DMS114 treated with DMSO at 0.1 percent for 48 hours (cell line): ENCODE data around the gene MAGEB17.
"Not testable (repeated sequence)": the region's sequence is repeated elsewhere in the genome, so short reads cannot be mapped to it uniquely, and the experiment has no call there.

Source experiments
- DNase-seq: peaks from one replicate; lab custom pipeline; 2025; ENCODE audit not compliant: unreplicated experiment; lab: John Stamatoyannopoulos, UW

The MAGEB17 gene

DNA sequence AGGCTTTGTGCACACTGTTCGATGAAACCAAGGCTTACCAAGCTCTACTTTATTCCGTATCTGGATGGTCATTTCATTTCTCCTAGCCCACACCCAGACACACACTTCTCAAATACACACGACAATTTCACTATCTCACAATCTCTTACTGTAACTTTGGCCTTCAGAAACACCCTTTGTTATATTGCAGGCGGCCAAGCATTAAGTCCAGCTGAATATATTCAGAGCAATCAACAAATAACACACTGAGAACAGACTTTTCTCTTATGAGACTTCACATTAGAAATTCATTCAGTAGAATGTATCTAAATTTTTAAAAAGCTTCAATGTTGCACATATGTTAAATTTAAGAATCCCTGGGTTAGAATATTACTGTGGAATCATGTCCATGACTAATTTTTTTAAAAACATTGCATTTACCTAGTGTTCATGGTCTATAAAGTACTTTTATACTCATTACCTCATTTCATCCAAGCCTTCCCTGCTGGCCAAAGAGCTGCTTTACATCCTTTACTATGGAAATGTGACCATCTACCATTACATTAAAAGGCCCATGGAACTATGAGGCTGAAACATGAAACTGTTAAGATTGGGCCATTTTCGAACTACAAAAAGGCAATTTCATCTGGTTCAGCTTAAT lies 10.5 kb upstream of the MAGEB17 start:
- DNase-seq: no peak

- DNase-seq: no peak
Observed at GRCh38 chrX:16160729-16161128, 6.6 kb upstream of the MAGEB17 start.

DNA sequence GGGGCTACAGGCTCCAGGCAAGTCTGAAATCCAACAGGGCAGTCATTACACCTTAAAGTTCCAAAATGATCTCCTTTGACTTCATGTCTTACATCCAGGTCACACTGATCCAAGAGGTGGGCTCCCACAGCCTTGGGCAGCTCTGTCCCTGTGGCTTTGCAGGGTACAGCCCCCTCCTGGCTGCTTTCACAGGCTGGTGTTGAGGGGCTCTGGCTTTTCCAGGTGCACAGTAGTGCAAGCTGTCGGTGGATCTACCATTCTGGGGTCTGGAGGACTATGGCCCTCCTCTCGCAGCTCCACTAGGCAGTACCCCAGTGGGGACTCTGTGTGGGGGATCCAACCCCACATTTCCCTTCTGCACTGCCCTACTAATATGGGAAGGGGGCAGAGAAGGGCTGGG lies 6.1 kb upstream of the MAGEB17 start:
- DNase-seq: not testable (repeated sequence)

DNA sequence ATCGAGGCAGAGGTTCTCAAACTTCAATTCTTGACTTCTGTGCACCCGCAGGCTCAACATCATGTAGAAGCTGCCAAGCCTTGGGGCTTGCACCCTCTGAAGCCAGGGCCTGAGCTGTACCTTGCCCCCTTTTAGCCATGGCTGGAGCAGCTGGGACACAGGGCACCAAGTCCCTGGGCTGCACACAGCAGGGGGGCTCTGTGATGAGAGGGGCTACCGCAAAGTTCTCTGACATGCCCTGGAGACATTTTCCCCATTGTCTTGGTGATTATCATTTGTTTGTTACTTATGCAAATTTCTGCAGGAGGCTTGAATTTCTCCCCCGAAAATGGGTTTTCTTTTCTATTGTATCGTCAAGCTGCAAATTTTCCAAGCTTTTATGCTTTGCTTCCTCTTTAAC lies 4.9 kb upstream of the MAGEB17 start:
- no peak for DNase-seq

DNA sequence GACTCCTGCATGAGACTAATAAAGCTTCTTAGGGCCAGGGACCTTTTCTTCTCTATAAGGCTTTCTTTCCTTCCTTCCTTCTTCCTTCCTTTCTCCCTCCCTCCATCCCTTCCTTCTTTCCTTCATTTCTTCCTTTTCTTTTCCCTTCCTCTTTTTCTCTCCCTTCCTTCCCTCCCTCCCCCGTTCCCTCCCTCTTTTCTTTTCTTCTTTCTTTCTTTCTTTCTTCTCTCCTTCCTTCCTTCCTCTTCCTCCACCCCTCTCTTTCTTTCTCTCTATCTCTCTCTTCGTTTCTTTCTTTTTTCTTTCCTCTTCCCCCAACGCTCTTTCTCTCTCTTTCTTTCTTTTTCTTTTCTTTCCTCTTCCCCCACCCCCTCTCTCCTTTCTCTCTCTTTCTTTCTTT lies 2.5 kb upstream of the MAGEB17 start:
- no peak for DNase-seq

- no peak for DNase-seq
Observed at GRCh38 chrX:16171039-16171438, 3.8 kb downstream of the MAGEB17 start.

GRCh38 chrX:16171944-16172343 lies 4.7 kb downstream of the MAGEB17 start:
- no peak for DNase-seq

DNA sequence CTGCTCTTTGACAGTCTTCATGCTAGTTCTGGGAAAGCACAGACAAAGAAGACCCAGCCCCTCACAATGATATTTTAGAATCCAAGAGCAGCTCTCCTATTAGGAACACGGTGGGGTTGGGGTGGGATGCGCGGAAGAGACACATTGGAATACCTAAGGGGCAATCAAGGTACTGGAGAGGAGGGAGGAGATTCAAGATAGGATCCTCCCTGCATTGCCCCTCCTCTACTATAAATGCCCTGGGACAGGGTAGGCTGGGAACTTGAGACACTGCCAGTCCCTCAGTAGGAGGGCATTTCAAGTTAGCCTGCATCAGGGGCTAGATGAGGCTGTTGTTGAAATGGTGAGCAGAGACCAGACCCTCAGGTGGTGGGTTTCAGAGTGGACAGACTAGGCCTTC lies 5.1 kb downstream of the MAGEB17 start:
- no peak for DNase-seq

- DNase-seq: no peak
Observed at GRCh38 chrX:16175329-16176061, 8.2 kb downstream of the MAGEB17 start.

GRCh38 chrX:16177260-16177659 lies 10.0 kb downstream of the MAGEB17 start:
- no peak for DNase-seq

- not testable (repeated sequence) for DNase-seq
Observed at GRCh38 chrX:16183843-16184242, 16.6 kb downstream of the MAGEB17 start.

DNA sequence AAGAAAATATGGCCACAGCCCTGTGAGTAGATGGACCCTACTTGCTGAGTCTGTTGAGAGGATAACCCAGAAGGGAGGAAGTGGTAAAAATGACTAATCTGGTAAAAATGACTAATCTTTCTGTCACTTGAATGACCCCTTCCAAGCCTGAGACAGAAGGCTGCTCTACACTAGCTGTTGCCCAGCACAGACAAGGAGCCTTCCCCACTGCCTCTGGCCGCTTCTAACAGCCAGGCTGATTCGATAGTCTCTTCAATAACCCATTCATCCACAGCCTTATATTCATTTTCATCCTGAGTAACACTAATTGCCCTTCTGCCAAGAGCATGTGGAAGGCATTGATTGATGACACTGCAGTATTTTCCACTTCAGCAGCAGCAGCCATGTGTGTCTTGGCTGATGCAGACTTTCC lies 18.4 kb downstream of the MAGEB17 start:
- no peak for DNase-seq

DNA sequence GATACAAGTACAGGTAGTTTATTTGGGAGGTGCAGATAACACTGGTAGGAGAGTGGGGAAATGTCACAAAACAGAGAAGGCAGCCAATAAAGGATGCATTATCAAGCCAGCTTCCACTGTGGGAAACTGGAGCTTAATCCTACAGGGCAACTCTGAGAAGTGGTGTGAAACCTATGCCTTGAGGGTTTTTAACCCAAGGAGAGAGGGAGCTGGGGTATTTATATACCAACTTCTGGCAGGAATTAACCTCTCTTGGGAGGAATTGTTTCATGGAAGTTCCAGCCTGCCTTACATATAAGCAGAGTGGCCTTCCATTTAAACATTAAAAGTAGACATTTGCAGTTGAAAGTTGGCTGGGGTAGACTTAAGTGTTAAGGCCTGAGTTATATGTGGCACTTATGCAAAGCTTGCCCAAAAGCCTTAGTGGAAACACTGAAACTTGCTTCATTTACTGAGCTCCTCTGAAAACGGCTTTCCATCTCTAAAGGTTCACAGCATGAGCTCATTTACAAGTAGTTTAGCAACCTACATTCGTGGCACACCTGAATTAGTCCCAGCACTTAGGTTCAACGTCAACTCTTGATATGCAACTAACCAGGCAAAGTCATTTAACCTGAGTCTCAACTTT lies 19.2 kb downstream of the MAGEB17 start:
- DNase-seq: no peak

DNA sequence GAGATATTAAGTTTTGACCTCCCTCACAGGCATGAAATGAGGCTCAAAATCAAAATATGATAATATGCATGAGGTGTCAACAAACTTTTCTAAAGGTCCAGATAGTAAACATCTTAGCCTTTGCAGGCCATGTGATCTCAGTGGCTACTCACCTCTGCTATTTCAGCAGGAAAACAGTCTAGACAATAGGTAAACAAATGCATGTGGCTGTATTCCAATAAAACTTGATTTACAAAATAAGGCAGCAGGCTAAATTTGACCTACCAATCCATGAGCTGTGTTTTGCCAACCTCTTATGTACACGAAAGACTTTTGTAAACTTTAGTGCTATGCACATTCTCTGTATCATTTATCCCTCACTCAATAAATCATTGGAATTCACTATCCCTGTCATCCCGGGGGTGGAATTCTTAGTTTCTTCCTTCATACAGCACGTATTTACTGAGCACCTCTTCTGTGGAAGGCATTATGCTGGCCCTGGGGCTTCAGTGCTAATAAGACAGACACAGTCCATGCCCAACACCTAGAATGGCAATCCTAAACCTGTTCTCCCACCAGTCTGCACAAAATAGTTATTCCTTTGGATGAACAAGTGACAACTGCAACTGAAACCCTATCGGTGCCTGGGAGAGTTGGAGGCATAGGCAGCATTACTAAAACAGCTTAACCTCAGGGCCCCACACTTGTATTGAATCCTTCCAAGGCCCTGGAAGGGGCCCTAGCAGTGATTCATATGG lies 19.9 kb downstream of the MAGEB17 start:
- no peak for DNase-seq

DNA sequence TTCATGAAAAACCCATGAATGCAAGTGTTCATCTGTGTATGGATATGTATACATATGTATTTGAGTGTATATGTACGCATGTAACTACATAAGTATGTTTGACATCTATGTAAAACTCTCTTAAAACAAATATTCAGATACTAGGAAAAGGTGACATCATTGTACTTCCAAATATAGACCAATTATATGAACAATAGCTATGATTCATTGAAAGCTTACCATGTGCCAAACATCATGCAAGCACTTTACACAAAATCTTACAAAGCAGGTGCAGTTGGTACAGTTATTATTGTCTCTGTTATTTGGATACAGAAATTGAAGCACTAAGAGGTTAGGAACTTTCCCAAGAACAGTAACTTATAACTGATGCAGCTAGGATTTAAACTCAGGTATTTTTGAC lies 21.4 kb downstream of the MAGEB17 start:
- DNase-seq: no peak

- DNase-seq: no peak
Observed at GRCh38 chrX:16191605-16192004, 24.3 kb downstream of the MAGEB17 start.

GRCh38 chrX:16196829-16197228 lies 29.5 kb downstream of the MAGEB17 start:
- DNase-seq: no peak

- no peak for DNase-seq
Observed at GRCh38 chrX:16199343-16199742, 32.1 kb downstream of the MAGEB17 start.

DNA sequence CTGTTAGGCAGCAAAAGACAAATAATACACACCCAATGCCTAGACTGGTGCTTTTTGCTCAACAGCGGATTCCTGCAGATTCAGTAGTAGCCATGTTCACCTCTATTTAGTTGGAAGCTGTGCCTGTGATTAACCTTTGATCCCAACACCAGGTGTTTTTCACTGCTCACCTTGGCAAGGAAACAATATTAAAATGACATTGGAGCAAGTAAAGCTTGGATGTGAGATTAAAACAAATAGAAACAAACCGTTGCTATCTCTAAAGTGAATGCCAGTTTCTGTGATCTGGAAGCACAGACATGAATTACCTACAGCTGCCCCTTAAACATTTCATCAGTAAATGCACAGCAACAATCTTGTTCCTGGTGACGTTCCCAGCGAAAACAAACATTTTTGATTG lies 35.7 kb downstream of the MAGEB17 start:
- DNase-seq: no peak

GRCh38 chrX:16204538-16204937 lies 37.3 kb downstream of the MAGEB17 start:
- no peak for DNase-seq

DNA sequence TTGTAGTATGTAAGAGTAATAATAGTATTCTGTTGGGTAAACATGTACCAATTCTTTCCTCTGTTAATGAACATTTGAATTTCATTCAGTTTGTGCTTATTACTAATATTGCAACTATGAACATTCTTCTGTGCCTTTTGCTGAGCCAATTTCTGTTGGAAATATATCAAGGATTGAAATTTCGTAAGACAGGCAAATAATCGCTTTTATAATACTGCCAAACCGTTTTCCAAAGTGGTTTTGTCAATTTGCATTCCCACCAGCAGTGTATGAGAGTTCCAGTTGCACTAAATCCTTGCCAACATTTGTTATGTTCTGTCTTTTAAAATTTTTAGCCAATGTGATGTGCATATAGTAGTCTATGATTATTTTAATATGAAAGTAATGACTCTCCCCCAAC lies 38.6 kb downstream of the MAGEB17 start:
- DNase-seq: no peak

DNA sequence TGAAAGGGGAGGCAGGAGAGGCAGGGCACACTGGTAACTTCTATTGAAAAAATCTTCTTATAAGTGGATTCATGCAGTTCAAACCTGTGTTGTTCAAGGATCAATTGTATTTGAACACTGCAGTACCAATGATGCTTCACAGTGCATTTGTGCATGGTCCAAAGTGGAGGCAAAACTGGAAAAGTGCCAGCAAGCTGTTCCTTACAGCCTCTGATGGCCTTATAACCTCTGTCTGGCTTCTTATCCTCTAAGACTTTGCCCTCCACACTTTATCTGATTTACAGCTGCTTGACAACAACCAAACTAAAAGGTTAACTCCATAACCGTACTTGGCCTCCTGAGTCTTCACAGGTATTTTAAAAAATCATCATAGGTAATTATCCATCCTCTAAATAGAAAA lies 40.4 kb downstream of the MAGEB17 start:
- no peak for DNase-seq
